SK-N-SH (cell line): ENCODE data around the gene TBC1D5. TPM values are rescaled to one million over a fixed set of nuclear protein-coding genes. Genes with fewer than 3 reads are reported as not detected.

Experiments
- CTCF ChIA-PET: fragments of 300-600, 350-600 bp; formaldehyde crosslinking; extraction: SDS; loops from one replicate; lab custom pipeline; 2021; lab: Yijun Ruan, JAX
- POLR2A ChIA-PET: fragments of 350-600 bp; sonication (Branson Sonifier 250); formaldehyde crosslinking; extraction: SDS; loops from one replicate; lab custom pipeline; 2020; ENCODE audit warnings: antibody characterized with exemption, inconsistent platforms; lab: Yijun Ruan, JAX
- DNase-seq: peaks from one replicate; pipeline ENCODE4 v3.0.0; 2012
- H2AFZ ChIP-seq: fragments of 200-600 bp; sonication (generic); 2 replicates; pipeline ENCODE4 v1.8.1; 2016; ENCODE audit warnings: antibody characterized with exemption, mild to moderate bottlenecking, low read depth
- H3F3A ChIP-seq: fragments of 200-600 bp; sonication (generic); replicated peaks from 2 replicates; pipeline ENCODE3; 2016; ENCODE audit warnings: antibody characterized with exemption, mild to moderate bottlenecking; ENCODE audit not compliant: insufficient read depth
- H3K27ac ChIP-seq, 2 experiments: fragments of 200-500 bp in 1 of 2; fragments of 200-600 bp in 1 of 2; sonication (Bioruptor generic) in 1 of 2; sonication (generic), shearing (Covaris generic) in 1 of 2; 2 replicates each; pipeline versions ENCODE4 v1.5.1 to v1.6.1; 2014 to 2016; ENCODE audit warnings: low read depth in 2 of 2, inconsistent platforms in 1 of 2, low read length in 1 of 2, mild to moderate bottlenecking in 1 of 2, mixed read lengths in 1 of 2
- H3K27me3 ChIP-seq: fragments of 200-600 bp; sonication (generic), shearing (Covaris generic); 2 replicates; pipeline ENCODE4 v1.6.1; 2016; ENCODE audit warnings: mixed run types; ENCODE audit not compliant: insufficient read depth
- H3K36me3 ChIP-seq, 2 experiments: fragments of 200-500 bp in 1 of 2; fragments of 200-600 bp in 1 of 2; sonication (Bioruptor generic) in 1 of 2; sonication (generic) in 1 of 2; replicated peaks in 1 of 2; 2 replicates each; pipeline versions ENCODE3 to v1.5.1; 2014 to 2016; ENCODE audit warnings: low read length in 1 of 2, mild to moderate bottlenecking in 1 of 2; ENCODE audit not compliant: insufficient read depth in 2 of 2, control insufficient read depth in 1 of 2
- H3K4me1 ChIP-seq, 2 experiments: fragments of 200-500 bp in 1 of 2; fragments of 200-600 bp in 1 of 2; sonication (Bioruptor generic) in 1 of 2; sonication (generic), shearing (Covaris generic) in 1 of 2; 2 replicates each; pipeline versions ENCODE4 v1.5.1 to v1.6.1; 2014 to 2016; ENCODE audit warnings: low read depth in 1 of 2, low read length in 1 of 2, mixed run types in 1 of 2; ENCODE audit not compliant: insufficient read depth in 2 of 2, control insufficient read depth in 1 of 2
- H3K4me2 ChIP-seq: fragments of 200-600 bp; sonication (generic), shearing (Covaris generic); 2 replicates; pipeline ENCODE4 v1.6.1; 2017; ENCODE audit warnings: mixed run types
- H3K4me3 ChIP-seq, 2 experiments: fragments of 200-500 bp in 1 of 2; fragments of 200-600 bp in 1 of 2; sonication (Bioruptor generic) in 1 of 2; sonication (generic), shearing (Covaris generic) in 1 of 2; 2 replicates each; pipeline versions ENCODE4 v1.5.1 to v1.8.1; 2014 to 2016; ENCODE audit warnings: low read depth in 2 of 2, inconsistent platforms in 1 of 2, low read length in 1 of 2, mild to moderate bottlenecking in 1 of 2, mixed read lengths in 1 of 2, moderate library complexity in 1 of 2
- H3K79me2 ChIP-seq: fragments of 200-600 bp; sonication (generic); 2 replicates; pipeline ENCODE4 v1.8.1; 2017; ENCODE audit warnings: mild to moderate bottlenecking; ENCODE audit not compliant: insufficient read depth
- H3K9ac ChIP-seq: fragments of 200-600 bp; sonication (generic); 2 replicates; pipeline ENCODE4 v1.6.1; 2017; ENCODE audit warnings: mixed run types
- H3K9me2 ChIP-seq: fragments of 200-600 bp; sonication (generic); 2 replicates; pipeline ENCODE4 v1.6.1; 2017; ENCODE audit warnings: mixed run types
- H3K9me3 ChIP-seq: fragments of 200-600 bp; sonication (generic); 2 replicates; pipeline ENCODE4 v1.6.1; 2017; ENCODE audit warnings: mixed run types, mild to moderate bottlenecking, moderate library complexity
- H4K20me1 ChIP-seq: fragments of 200-600 bp; sonication (generic); 2 replicates; pipeline ENCODE4 v1.6.1; 2017; ENCODE audit warnings: mild to moderate bottlenecking, mixed run types; ENCODE audit not compliant: insufficient read depth
- CHD2 ChIP-seq: fragments of 150-350 bp; IDR thresholded peaks from 2 replicates; pipeline ENCODE4 v1.6.1; 2018; ENCODE audit warnings: low read length; ENCODE audit not compliant: partially characterized antibody
- CTCF ChIP-seq: fragments of 200-600 bp; sonication (generic); IDR thresholded peaks from 2 replicates; pipeline ENCODE4 v1.6.1; 2017; ENCODE audit warnings: antibody characterized with exemption, mild to moderate bottlenecking, moderate library complexity
- ELF1 ChIP-seq: IDR thresholded peaks from 2 replicates; pipeline ENCODE4 v1.4.0; 2012
- EP300 ChIP-seq, 2 experiments: IDR thresholded peaks; 2 replicates each; pipeline versions ENCODE4 v1.4.0 to v1.6.1; 2012; ENCODE audit warnings: borderline replicate concordance in 1 of 2, low read depth in 1 of 2, low read length in 1 of 2
- EZH2phosphoT487 ChIP-seq: fragments of 200-600 bp; sonication (generic); IDR thresholded peaks from 2 replicates; pipeline ENCODE4 v1.6.1; 2017; ENCODE audit warnings: low read depth, mixed run types, mild to moderate bottlenecking, antibody characterized with exemption, moderate library complexity, borderline replicate concordance
- FOXJ3 ChIP-seq: sonication (generic); formaldehyde crosslinking; IDR thresholded peaks from 2 replicates; pipeline ENCODE4 v1.5.1; 2020; ENCODE audit warnings: mild to moderate bottlenecking, missing genetic modification reagents
- GABPA ChIP-seq: IDR thresholded peaks from 2 replicates; pipeline ENCODE4 v1.4.0; 2012; ENCODE audit warnings: low read depth, mild to moderate bottlenecking
- GATA2 ChIP-seq: sonication (generic); formaldehyde crosslinking; IDR thresholded peaks from 2 replicates; pipeline ENCODE4 v1.5.0; 2020; ENCODE audit warnings: mild to moderate bottlenecking, missing genetic modification reagents
- MXI1 ChIP-seq: IDR thresholded peaks from 2 replicates; pipeline ENCODE4 v1.6.1; 2012; ENCODE audit warnings: mild to moderate bottlenecking, low read depth, low read length, improper control_type of control experiment
- NRF1 ChIP-seq: IDR thresholded peaks from 2 replicates; pipeline ENCODE4 v1.6.1; 2012; ENCODE audit warnings: low read depth, mild to moderate bottlenecking, low read length
- PBX3 ChIP-seq: IDR thresholded peaks from 2 replicates; pipeline ENCODE4; 2012
- RCOR1 ChIP-seq: fragments of 150-350 bp; IDR thresholded peaks from 2 replicates; pipeline ENCODE4 v1.6.1; 2017; ENCODE audit warnings: antibody characterized with exemption, low read length
- RFX5 ChIP-seq: IDR thresholded peaks from 2 replicates; pipeline ENCODE4 v1.6.1; 2012; ENCODE audit warnings: mild to moderate bottlenecking, improper control_type of control experiment, low read length
- SIN3A ChIP-seq: IDR thresholded peaks from 2 replicates; pipeline ENCODE4 v1.6.1; 2012; ENCODE audit warnings: low read depth, mild to moderate bottlenecking, low read length, moderate library complexity, borderline replicate concordance
- SMC3 ChIP-seq: IDR thresholded peaks from 2 replicates; pipeline ENCODE4 v1.6.1; 2012; ENCODE audit warnings: low read depth, low read length, improper control_type of control experiment
- TAF1 ChIP-seq: IDR thresholded peaks from 2 replicates; pipeline ENCODE4 v1.6.1; 2012; ENCODE audit warnings: low read depth, mild to moderate bottlenecking, low read length, moderate library complexity, borderline replicate concordance
- TEAD4 ChIP-seq: IDR thresholded peaks from 2 replicates; pipeline ENCODE4 v1.4.0; 2012; ENCODE audit warnings: mild to moderate bottlenecking, borderline replicate concordance; ENCODE audit not compliant: insufficient read depth
- WGBS: methylation state at CpG from one replicate; pipeline ENCODE4 v1.1.6; 2017; ENCODE audit warnings: low lambda C conversion rate; 5-methylcytosine and 5-hydroxymethylcytosine counted together
- polyA plus RNA-seq, 3 experiments: library from polyadenylated mRNA; depleted of rRNA; stranded (reverse); fragments of >200 nt; gene quantifications; 2 replicates each; pipeline ENCODE4 v1.2.3, GENCODE V29; 2012
- TF ChIP-seq, protein P1 (sequence below): IDR thresholded peaks from 2 replicates; pipeline ENCODE4 v1.6.1; 2012; ENCODE audit warnings: mild to moderate bottlenecking, low read depth, low read length, moderate library complexity
- TF ChIP-seq, protein P2 (sequence below): IDR thresholded peaks from 2 replicates; pipeline ENCODE4 v1.4.0; 2012; ENCODE audit warnings: low read depth
- TF ChIP-seq, protein P3 (sequence below): IDR thresholded peaks from 2 replicates; pipeline ENCODE4 v1.4.0; 2012; ENCODE audit warnings: low read depth, borderline replicate concordance

The TBC1D5 gene
- polyA plus RNA-seq, 1 of the 3 experiments (the other 2 are of a cell fraction): 19.5 TPM

- no peaks in the 10 kb centered on the region for H3K9me2 ChIP-seq
- H3K4me3 ChIP-seq: no peak overlapping the region
- peaks cover 3% of the 10 kb centered on the region in 2 experiments for H3K36me3 ChIP-seq
- no peak overlapping the region for H3K9ac ChIP-seq
- H3F3A ChIP-seq: no peaks in the 10 kb centered on the region
- no peaks in the 10 kb centered on the region for H4K20me1 ChIP-seq
- no peaks in the 10 kb centered on the region for H3K9me3 ChIP-seq
- H3K79me2 ChIP-seq: no peaks in the 10 kb centered on the region
- no peak for TF ChIP-seq MXI1
- TF ChIP-seq GABPA: no peak
- no peak for TF ChIP-seq RFX5
- TF ChIP-seq RCOR1: no peak
- no peak for TF ChIP-seq ELF1
- TF ChIP-seq FOXJ3 (CRISPR knock-in tag): no peak
- TF ChIP-seq, all 33 proteins: peak for 0
- H3K27ac ChIP-seq: no peak overlapping the region
- H3K4me1 ChIP-seq: no peaks in the 10 kb centered on the region; a peak in 1 of 4 replicates
- 71% methylated on average over 1 of the region's 1 CpG for WGBS
- no peak overlapping the region for H3K4me2 ChIP-seq
- CTCF ChIA-PET: no interaction called here
- POLR2A ChIA-PET: no interaction called here
- no peak overlapping the region for H2AFZ ChIP-seq
- no peak for DNase-seq
- no peaks in the 10 kb centered on the region for H3K27me3 ChIP-seq
Observed at GRCh38 chr3:17359911-17360310, 382.5 kb downstream of the TBC1D5 start.

DNA sequence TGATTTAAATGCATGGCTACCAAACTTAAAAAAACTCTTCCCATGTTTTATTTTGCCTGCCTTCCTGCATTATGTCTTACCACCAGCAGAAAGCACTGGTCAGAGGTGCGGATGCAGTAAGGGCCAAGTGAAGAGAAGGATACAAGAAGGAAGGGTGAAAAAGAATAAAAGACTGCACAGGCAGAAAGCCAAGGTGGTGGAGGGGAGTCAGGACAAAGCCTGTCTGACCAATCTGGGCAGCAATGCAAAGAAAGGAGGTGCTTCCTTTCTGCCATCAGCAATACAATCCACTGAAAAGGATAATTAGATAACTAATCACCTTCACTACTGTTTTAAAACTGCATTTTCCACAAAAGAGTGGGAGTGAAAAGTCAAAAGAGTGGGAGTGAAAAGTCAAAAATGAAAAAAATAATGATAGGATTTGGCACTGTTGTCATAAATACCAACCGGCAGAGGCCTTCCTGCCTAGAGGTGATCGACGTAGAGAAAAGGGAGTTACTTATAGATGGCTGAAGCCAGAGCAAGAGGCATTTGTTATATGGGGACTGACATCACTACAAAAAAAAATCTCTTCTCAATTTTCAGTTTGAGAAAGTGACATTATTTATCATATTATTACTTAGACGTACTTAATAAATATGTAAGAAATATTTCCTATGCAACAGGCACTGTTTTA lies 385.3 kb downstream of the TBC1D5 start:
- H3K36me3 ChIP-seq: peaks cover 3% of the 10 kb centered on the region in 2 experiments
- DNase-seq: no peak
- POLR2A ChIA-PET: no interaction called here
- no peaks in the 10 kb centered on the region for H3K9me3 ChIP-seq
- H3K27ac ChIP-seq: no peak overlapping the region
- H3K4me2 ChIP-seq: no peak overlapping the region
- H3K4me3 ChIP-seq: no peak overlapping the region
- H3K79me2 ChIP-seq: no peaks in the 10 kb centered on the region
- CTCF ChIA-PET: no interaction called here
- WGBS: 95% methylated on average over 5 of the region's 5 CpGs
- no peaks in the 10 kb centered on the region; a peak in 2 of 4 replicates for H3K4me1 ChIP-seq
- no peaks in the 10 kb centered on the region for H3K27me3 ChIP-seq
- H3K9ac ChIP-seq: no peak overlapping the region
- no peaks in the 10 kb centered on the region for H3K9me2 ChIP-seq
- H2AFZ ChIP-seq: no peak overlapping the region
- H3F3A ChIP-seq: no peaks in the 10 kb centered on the region
- no peaks in the 10 kb centered on the region for H4K20me1 ChIP-seq
- no peak for TF ChIP-seq EZH2phosphoT487
- TF ChIP-seq GATA2 (CRISPR knock-in tag): no peak
- no peak for TF ChIP-seq TEAD4
- no peak for TF ChIP-seq NRF1
- TF ChIP-seq RFX5: no peak
- TF ChIP-seq SMC3: no peak
- TF ChIP-seq RCOR1: no peak
- no peak for TF ChIP-seq CHD2
- no peak for TF ChIP-seq MXI1
- no peak for TF ChIP-seq EP300 (IDR thresholded peaks at IDR 0.05; ENCODE audit: borderline replicate concordance in 1 of 2, low read depth in 1 of 2, low read length in 1 of 2)
- TF ChIP-seq GABPA: no peak
- TF ChIP-seq, protein P1, sequence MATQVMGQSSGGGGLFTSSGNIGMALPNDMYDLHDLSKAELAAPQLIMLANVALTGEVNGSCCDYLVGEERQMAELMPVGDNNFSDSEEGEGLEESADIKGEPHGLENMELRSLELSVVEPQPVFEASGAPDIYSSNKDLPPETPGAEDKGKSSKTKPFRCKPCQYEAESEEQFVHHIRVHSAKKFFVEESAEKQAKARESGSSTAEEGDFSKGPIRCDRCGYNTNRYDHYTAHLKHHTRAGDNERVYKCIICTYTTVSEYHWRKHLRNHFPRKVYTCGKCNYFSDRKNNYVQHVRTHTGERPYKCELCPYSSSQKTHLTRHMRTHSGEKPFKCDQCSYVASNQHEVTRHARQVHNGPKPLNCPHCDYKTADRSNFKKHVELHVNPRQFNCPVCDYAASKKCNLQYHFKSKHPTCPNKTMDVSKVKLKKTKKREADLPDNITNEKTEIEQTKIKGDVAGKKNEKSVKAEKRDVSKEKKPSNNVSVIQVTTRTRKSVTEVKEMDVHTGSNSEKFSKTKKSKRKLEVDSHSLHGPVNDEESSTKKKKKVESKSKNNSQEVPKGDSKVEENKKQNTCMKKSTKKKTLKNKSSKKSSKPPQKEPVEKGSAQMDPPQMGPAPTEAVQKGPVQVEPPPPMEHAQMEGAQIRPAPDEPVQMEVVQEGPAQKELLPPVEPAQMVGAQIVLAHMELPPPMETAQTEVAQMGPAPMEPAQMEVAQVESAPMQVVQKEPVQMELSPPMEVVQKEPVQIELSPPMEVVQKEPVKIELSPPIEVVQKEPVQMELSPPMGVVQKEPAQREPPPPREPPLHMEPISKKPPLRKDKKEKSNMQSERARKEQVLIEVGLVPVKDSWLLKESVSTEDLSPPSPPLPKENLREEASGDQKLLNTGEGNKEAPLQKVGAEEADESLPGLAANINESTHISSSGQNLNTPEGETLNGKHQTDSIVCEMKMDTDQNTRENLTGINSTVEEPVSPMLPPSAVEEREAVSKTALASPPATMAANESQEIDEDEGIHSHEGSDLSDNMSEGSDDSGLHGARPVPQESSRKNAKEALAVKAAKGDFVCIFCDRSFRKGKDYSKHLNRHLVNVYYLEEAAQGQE: no peak
- TF ChIP-seq CTCF: no peak
- TF ChIP-seq, protein P2, sequence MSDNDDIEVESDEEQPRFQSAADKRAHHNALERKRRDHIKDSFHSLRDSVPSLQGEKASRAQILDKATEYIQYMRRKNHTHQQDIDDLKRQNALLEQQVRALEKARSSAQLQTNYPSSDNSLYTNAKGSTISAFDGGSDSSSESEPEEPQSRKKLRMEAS: no peak
- TF ChIP-seq, protein P3, sequence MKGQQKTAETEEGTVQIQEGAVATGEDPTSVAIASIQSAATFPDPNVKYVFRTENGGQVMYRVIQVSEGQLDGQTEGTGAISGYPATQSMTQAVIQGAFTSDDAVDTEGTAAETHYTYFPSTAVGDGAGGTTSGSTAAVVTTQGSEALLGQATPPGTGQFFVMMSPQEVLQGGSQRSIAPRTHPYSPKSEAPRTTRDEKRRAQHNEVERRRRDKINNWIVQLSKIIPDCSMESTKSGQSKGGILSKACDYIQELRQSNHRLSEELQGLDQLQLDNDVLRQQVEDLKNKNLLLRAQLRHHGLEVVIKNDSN: no peak
- no peak for TF ChIP-seq TAF1
- no peak for TF ChIP-seq PBX3
- TF ChIP-seq SIN3A: no peak
